ENCODE measurements around the gene ADGB. TPM values are rescaled to one million over a fixed set of nuclear protein-coding genes. Genes with fewer than 3 reads are reported as not detected.
A peak's percentile ranks its signal among the peaks of the same experiment; 100 is the strongest.
"Not testable (repeated sequence)": the region's sequence is repeated elsewhere in the genome, so short reads cannot be mapped to it uniquely, and the experiment has no call there.

Gene ADGB
- total RNA-seq, 1 donor from 2014 or later, result not detected

DNA sequence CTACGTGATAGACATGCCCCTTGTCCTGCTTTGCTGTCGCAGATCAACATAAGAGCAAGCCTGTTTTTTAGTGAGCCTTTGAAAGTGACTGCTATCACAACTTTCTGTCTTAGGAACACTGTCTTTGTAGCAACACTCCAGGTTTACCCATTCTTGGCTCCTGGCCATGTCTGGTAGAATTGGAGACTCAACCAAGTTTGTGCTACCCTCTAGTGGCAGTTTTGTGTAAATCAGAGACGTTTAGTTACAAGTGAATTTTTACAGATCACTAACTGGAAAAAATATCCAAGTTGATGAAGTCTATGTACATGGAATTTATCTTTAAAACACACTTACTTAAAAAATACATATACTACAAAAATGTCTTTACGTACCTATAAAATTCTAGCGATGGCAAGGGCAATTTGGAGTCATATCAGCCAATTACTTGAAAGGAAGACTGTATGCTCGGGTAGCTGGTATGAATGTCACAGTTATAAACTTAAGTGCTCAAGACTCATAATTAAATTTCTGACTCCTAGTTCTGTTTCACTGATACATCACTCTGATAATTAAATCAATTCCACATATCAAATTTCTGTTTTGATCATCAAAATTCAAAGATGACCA is 101.4 kb downstream of the ADGB start:
- intact Hi-C loops (cut with DNase I), result no loop called here

DNA sequence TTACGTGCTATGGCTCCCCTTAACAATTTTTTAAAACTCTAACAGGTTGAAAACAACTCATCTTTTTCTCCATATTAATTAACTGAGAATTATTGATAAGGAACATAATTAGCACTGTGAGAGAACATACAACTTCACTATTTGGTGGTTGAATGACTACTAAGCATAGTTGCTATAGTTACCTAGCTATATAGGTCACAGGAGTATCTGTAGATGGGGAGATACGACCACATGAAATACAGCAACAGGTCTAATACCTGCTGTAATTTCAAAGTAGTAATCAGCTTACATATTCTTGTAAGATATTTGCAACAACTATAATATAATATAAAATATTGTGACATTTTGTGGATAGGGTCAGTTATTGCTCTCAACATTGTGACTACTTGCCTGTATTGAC is 102.9 kb downstream of the ADGB start:
- no peak for ATAC-seq (ENCODE audit: poor library complexity)
- no peak for DNase-seq
- intact Hi-C loops (cut with DNase I), result no loop called here

More for the DNA sequence above, 101.4 kb downstream of the ADGB start:
- ATAC-seq (ENCODE audit: poor library complexity), result peak; percentile 83
- DNase-seq, result peak; percentile 47

DNA sequence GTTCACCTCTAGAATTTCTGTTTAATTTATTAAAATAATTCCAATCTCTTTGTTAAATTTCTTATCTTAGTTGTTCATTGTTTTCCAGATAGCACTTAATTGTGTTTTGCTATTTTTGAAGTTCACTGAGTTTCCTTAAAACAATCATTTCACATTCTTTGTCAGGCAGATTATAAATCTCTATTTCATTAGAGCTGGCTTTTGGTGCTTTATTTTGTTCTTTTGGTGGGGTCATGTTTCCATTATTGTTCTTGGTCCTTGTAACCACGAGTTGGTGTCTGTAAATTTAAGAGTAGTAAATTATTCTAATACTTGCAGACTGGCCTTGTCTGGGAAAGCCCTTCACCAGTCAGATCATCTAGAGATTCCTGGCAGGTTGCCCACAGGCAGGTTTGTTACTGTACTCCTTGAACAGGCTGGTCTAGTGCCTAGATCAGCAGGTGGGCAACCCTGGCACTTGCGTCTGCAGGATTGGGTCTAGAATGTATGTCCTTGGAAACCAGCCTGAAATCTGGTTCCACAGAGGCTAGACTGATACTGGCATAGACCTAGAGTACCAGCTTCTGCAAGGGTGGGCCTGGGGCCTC is 110.4 kb downstream of the ADGB start:
- DNase-seq, result no peak
- no peak for ATAC-seq (ENCODE audit: poor library complexity)
- intact Hi-C loops (cut with DNase I), result no loop called here

DNA sequence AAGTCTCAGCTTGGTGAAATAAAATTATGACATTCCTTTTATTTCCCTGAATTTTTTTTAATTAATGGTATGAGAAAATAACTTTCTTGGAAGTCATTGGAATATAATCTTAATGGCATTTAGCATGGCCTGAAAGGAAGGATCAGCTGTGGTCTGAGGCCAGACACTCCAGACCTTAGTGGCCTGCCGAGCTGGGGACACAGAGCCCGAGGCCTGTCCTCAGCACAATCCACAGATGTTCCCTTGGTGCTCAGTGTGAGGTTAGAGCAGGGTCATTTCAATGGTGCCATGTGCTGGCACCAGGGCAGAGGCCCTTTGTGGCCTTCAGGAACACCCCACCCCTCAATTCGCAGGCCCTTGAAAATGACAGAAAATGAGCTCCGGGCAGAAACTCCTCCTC is 120.6 kb downstream of the ADGB start:
- intact Hi-C loops (cut with DNase I), result no loop called here
- DNase-seq, result no peak
- ATAC-seq (ENCODE audit: poor library complexity), result no peak

- intact Hi-C loops (cut with DNase I), result no loop called here
- no peak for ATAC-seq (ENCODE audit: poor library complexity)
- no peak for DNase-seq
These were observed 140.9 kb downstream of the ADGB start for GRCh38 chr6:146739696-146740095.

DNA sequence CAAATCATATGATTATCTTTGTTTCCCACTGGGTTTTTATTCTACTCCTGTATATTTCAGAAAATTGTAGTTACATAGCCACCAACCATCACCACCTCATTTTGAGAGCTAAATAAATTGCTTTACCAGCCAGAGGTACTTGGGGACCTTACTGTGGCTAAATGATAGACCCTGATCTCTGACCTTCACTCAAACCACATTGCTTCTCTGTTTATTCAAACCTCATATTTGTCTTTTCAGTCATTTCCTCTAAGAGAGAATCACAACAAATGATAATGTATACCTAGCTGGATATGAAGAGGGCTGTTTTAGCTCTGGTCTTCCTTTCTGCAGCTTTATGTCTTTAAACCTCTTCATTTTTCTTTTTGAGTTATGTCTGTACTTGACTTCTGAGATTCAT is 142.8 kb downstream of the ADGB start:
- ATAC-seq (ENCODE audit: poor library complexity) (no peak), DNase-seq (no peak)
- intact Hi-C loops (cut with DNase I), result no loop called here

GRCh38 chr6:146753306-146753705 is 154.5 kb downstream of the ADGB start:
- intact Hi-C loops (cut with DNase I), result no loop called here
- DNase-seq (no peak), ATAC-seq (ENCODE audit: poor library complexity) (no peak)

DNA sequence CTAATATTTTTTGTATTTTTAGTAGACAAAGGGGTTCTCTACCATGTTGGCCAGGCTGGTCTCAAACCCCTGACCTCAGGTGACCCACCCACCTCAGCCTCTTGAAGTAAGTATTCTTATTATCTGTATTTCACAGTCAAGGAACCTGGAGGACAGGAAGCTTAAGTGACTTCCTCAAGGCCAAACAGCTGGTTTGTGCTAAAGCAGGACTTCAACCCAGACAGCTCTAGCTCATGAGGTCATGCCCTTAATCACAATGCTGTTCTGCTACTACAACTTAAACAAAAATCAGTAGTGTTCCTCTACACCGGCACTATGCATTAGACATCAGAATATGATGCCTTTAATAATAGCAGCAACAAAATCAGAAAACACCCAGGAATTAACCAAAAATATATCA is 168.9 kb downstream of the ADGB start:
- intact Hi-C loops (cut with DNase I), result no loop called here
- ATAC-seq (ENCODE audit: poor library complexity), result no peak

GRCh38 chr6:146768722-146769121 is 169.9 kb downstream of the ADGB start:
- intact Hi-C loops (cut with DNase I), result no loop called here
- DNase-seq, result no peak

More for the DNA sequence above, 168.9 kb downstream of the ADGB start:
- DNase-seq, result no peak

DNA sequence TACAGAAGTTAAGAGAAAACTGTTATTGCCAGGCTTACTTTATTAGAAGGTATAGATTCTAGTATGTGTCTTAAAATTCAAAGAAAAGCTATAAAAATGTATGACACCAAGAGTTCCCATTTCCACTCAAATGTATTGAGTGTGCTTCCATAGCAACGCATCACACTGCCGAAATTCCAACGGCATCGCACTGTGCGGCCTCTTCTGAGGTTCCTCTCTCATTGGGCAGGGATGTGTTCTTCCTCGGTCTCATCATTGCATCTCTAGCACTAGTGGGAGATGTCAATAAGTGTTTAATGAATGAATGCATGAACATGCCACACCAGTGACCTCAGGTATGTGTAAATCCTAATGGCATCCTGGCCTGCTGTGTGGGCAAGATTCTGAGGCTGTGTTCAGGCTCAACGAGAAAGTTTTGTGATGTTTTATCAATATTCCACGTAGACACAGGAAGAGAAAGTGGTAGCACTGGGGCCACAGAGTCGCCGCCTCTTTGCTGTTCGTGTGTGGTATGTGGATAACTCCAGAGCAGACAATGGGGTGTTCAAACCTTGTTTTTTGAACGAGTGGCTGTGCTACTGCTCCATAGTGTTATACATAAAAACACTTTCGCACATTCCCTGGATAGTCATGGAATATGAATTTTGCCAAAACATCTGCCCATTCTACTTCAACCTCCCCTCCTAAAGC is 171.6 kb downstream of the ADGB start:
- intact Hi-C loops (cut with DNase I), result no loop called here
- peak; percentile 75 for ATAC-seq (ENCODE audit: poor library complexity)
- DNase-seq, result peak; percentile 46

More at GRCh38 chr6:146768722-146769121, 169.9 kb downstream of the ADGB start:
- ATAC-seq (ENCODE audit: poor library complexity), result no peak

DNA sequence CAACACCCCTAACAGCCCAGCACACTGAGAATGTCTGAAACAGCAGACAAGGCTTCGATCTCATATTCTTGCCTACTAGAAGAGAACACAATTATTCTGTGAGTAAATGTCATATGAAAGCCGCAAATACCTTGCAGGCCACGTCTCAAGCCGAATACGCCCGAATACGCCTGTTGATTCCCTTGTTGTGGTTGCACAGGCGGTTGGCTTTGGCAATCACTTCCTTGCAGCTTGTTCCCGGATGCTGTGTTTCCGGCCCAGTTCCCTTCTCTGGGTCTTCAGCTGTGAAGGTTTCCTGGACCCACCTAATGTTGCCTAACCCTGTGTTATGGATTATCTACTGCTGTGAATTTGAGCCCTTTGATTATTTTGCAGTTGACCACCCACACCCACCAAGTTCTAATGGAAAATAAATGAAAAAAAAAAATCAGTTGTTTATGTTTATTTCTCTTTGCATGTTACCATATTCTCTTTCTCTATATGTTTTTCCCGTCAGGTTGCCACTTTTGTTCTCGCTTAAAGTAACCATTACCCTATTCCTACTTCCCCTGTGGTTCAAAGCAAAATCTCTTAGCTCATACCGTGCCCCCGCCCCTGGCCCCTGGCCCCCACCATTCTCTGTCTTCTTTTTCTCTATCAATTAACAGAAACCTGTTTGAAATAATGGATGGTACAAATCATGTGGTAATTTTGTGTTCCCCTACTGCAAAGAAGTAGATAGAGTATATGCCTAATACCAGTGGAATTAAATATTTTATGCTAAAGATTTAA is 172.4 kb downstream of the ADGB start:
- ATAC-seq (ENCODE audit: poor library complexity), result peak; percentile 93
- intact Hi-C loops (cut with DNase I), result no loop called here
- peak; percentile 72 for DNase-seq

DNA sequence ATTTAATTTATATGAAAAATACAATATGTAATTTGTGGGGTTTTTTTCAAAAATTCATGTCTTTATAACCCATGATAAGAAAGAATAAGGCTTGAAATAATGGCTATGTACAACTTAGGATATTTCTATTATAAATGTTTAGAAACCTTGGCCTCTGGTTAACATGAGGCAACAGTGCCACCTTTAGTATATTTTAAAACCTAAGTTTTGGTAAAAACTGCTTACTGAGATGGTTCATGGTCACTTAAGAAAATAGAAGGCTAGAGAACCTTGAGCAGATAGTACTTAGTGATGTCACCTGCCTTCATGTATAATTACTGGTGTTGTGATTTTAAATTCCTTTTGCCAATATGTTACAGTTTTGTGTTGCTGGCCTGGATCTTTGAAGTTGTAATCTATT is 176.4 kb downstream of the ADGB start:
- intact Hi-C loops (cut with DNase I), result no loop called here
- no peak for ATAC-seq (ENCODE audit: poor library complexity)

DNA sequence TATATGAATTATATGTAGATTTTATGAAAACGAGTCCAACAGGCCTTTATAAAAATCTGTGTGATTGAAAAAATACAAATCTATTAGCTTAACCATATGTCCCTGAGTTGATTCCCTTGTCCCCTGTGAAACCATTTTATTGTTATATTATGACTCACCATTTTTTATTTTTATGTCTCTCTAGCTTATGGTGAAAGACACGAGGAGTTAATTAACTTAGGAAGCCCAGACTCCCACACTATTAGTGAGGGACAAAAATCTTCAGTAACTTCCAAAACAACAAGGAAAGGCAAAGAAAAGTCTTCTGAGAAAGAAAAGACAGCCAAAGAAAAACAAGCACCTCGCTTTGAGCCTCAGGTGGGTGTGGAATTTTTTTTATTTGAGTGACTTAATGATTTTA is 183.1 kb downstream of the ADGB start:
- ATAC-seq (ENCODE audit: poor library complexity) (no peak), DNase-seq (no peak)
- intact Hi-C loops (cut with DNase I), result no loop called here

More for the DNA sequence above, 176.4 kb downstream of the ADGB start:
- DNase-seq, result no peak

DNA sequence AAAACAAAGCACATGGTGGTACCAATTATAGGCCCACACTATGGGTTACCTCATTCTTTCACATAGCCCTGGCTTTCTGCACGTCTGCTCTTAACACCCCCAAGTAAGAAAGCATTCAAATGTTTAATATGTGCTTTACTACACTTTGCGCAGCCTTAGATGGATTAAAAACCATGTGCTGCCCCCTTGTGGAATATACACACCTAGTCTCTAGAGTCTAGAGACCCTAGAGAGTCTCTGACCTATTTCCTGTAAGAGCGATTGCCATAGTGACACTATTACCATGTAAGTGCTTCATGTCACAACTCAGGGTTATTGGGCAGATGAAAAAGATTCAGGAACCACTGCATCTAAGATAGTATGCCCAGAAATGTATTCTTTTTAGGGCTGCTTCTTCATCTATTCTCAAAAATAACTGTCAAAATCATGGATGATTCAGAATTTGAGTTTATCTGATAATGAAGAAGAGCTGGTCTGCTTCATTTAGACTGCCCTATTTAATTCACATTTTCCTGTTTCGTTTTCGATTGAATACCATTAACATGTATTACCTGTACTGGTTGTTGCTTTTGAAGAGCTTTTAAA is 186.3 kb downstream of the ADGB start:
- DNase-seq (no peak), ATAC-seq (ENCODE audit: poor library complexity) (peak; percentile 53)
- intact Hi-C loops (cut with DNase I), result no loop called here

- no peak for ATAC-seq (ENCODE audit: poor library complexity)
- intact Hi-C loops (cut with DNase I), result no loop called here
- no peak for DNase-seq
These were observed 189.2 kb downstream of the ADGB start for GRCh38 chr6:146787876-146788508.

DNA sequence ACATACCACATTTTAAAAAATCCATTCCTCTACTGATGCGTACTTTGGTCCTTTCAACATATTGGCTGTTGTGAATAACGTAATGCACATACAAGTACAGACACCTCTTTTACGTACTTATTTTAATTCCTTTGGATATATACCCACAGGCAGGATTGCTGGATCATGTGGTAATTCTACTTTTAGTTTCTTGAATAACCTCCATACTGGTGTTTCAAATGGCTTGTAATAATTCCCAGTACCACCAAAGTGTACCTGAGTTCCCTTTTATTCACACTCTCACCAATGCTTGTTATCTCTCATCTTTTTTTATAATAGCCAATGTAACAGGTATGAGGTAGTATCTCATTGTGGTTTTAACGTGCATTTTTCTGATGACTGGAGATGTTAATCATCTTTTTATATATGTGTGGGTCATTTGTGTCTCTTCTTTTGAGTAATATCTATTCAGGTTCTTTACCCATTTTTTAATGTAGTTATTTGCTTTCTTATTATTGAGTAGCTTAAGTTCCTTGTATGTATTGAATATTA is 191.9 kb downstream of the ADGB start:
- intact Hi-C loops (cut with DNase I), result no loop called here
- ATAC-seq (ENCODE audit: poor library complexity) (no peak), DNase-seq (no peak)

DNA sequence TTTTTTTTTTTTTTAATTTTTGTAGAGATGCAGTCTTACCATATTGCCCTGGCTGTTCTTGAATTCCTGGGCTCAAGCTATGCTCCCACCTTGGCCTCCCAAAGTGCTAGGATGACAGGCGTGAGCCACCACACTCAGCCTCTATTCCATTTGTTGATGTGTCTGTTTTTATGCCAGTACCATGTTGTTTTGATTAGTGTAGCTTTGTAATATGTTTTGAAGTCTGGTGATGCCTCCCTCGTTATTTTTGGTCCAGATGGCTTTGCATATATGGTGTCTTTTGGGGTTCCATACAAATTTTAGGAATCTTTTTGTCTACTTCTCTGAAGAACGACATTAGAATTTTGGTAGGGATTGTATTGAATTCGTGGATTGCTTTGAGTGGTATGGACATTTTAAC is 193.2 kb downstream of the ADGB start:
- ATAC-seq (ENCODE audit: poor library complexity), result no peak
- intact Hi-C loops (cut with DNase I), result no loop called here
- no peak for DNase-seq

- DNase-seq; intact Hi-C loops (cut with DNase I); ATAC-seq (ENCODE audit: poor library complexity): not testable (repeated sequence)
These were observed 194.4 kb downstream of the ADGB start for GRCh38 chr6:146793218-146793617.

Data from Right ventricle myocardium superior (tissue), 1 donor.